ENCODE data around the gene ZNF827.

Gene ZNF827

GRCh38 chr4:145851511-145852201 lies 87.0 kb downstream of the ZNF827 start:
- TF ChIP-seq CTCF (IDR thresholded peaks at IDR 0.05; ENCODE audit: low read depth, low read length, poor library complexity, severe bottlenecking) = no peak
- no peak for TF ChIP-seq EZH2phosphoT487 (IDR thresholded peaks at IDR 0.05; ENCODE audit: borderline replicate concordance, low read length)
- no peaks in the 10 kb centered on the region for H4K20me1 ChIP-seq (ENCODE audit: control insufficient read depth, insufficient read depth, low read depth, low read length)
- no peak overlapping the region for H3K4me2 ChIP-seq (ENCODE audit: low read length)
- H3K4me1 ChIP-seq (ENCODE audit: control insufficient read depth, low read length) = no peaks in the 10 kb centered on the region
- no peak overlapping the region for H3K4me3 ChIP-seq (ENCODE audit: low read length)
- no peaks in the 10 kb centered on the region for H3K79me2 ChIP-seq (ENCODE audit: control insufficient read depth, low read length)
- H3K9me3 ChIP-seq (ENCODE audit: control insufficient read depth, insufficient read depth, low read length) = no peaks in the 10 kb centered on the region
- H3F3A ChIP-seq (ENCODE audit: control insufficient read depth, insufficient read depth) = no peaks in the 10 kb centered on the region
- no peaks in the 10 kb centered on the region for H3K27me3 ChIP-seq (ENCODE audit: control insufficient read depth, low read length)
- no peak overlapping the region for H3K27ac ChIP-seq (ENCODE audit: low read depth, low read length)
- H3K9me2 ChIP-seq (replicated peaks; ENCODE audit: control insufficient read depth, low read length) = no peaks in the 10 kb centered on the region
- peaks cover 33% of the 10 kb centered on the region for H3K36me3 ChIP-seq (ENCODE audit: control insufficient read depth, low read length)

- peaks cover 52% of the 10 kb centered on the region for H3K36me3 ChIP-seq (ENCODE audit: control insufficient read depth, low read length)
These were observed 90.9 kb downstream of the ZNF827 start for GRCh38 chr4:145847764-145848163.

GRCh38 chr4:145845118-145845517 lies 93.5 kb downstream of the ZNF827 start:
- no peaks in the 10 kb centered on the region for H3K79me2 ChIP-seq (ENCODE audit: control insufficient read depth, low read length)
- no peaks in the 10 kb centered on the region for H3K9me2 ChIP-seq (replicated peaks; ENCODE audit: control insufficient read depth, low read length)
- peaks cover 58% of the 10 kb centered on the region for H3K36me3 ChIP-seq (ENCODE audit: control insufficient read depth, low read length)
- H3K4me3 ChIP-seq (ENCODE audit: low read length) = no peak overlapping the region
- H3K4me1 ChIP-seq (ENCODE audit: control insufficient read depth, low read length) = 0 out of 2 replicates have a peak, but pooled peaks cover 2% of the 10 kb centered on the region
- no peak overlapping the region for H3K4me2 ChIP-seq (ENCODE audit: low read length)
- TF ChIP-seq CTCF (IDR thresholded peaks at IDR 0.05; ENCODE audit: low read depth, low read length, poor library complexity, severe bottlenecking) (no peak), EZH2phosphoT487 (IDR thresholded peaks at IDR 0.05; ENCODE audit: borderline replicate concordance, low read length) (no peak)
- no peaks in the 10 kb centered on the region for H3K9me3 ChIP-seq (ENCODE audit: control insufficient read depth, insufficient read depth, low read length)
- H4K20me1 ChIP-seq (ENCODE audit: control insufficient read depth, insufficient read depth, low read depth, low read length) = no peaks in the 10 kb centered on the region
- H3F3A ChIP-seq (ENCODE audit: control insufficient read depth, insufficient read depth) = peaks cover 3% of the 10 kb centered on the region; the same call in 1 of the 2 replicates
- H3K27ac ChIP-seq (ENCODE audit: low read depth, low read length) = no peak overlapping the region
- no peaks in the 10 kb centered on the region for H3K27me3 ChIP-seq (ENCODE audit: control insufficient read depth, low read length)

More at GRCh38 chr4:145847764-145848163, 90.9 kb downstream of the ZNF827 start:
- Histone ChIP-seq H3K27me3 (ENCODE audit: control insufficient read depth, low read length) (no peaks in the 10 kb centered on the region), H3K9me2 (replicated peaks; ENCODE audit: control insufficient read depth, low read length) (no peaks in the 10 kb centered on the region), H3K79me2 (ENCODE audit: control insufficient read depth, low read length) (no peaks in the 10 kb centered on the region), H3K4me3 (ENCODE audit: low read length) (no peak overlapping the region), H3K4me1 (ENCODE audit: control insufficient read depth, low read length) (no peaks in the 10 kb centered on the region), H3F3A (ENCODE audit: control insufficient read depth, insufficient read depth) (no peaks in the 10 kb centered on the region), H3K4me2 (ENCODE audit: low read length) (no peak overlapping the region), H3K9me3 (ENCODE audit: control insufficient read depth, insufficient read depth, low read length) (no peaks in the 10 kb centered on the region), H4K20me1 (ENCODE audit: control insufficient read depth, insufficient read depth, low read depth, low read length) (no peaks in the 10 kb centered on the region), H3K27ac (ENCODE audit: low read depth, low read length) (no peak overlapping the region)
- TF ChIP-seq CTCF (IDR thresholded peaks at IDR 0.05; ENCODE audit: low read depth, low read length, poor library complexity, severe bottlenecking) (no peak), EZH2phosphoT487 (IDR thresholded peaks at IDR 0.05; ENCODE audit: borderline replicate concordance, low read length) (no peak)
